Skeletal muscle cell (primary cell): ENCODE data around the gene RFX4.

Source experiments
- DNase-seq: peaks from one replicate; pipeline ENCODE4 v3.0.0-alpha.2; 2010; ENCODE audit warnings: low read depth
- H3K4me3 ChIP-seq: 2 replicates; pipeline ENCODE4 v1.5.1; 2011; ENCODE audit warnings: low read depth, mild to moderate bottlenecking, control low read depth, low read length, moderate library complexity

The RFX4 gene

GRCh38 chr12:106774005-106774807 is 191.4 kb downstream of the RFX4 start, which contains the start of gene RIC8B:
Gene RIC8B, plus strand, starts transcription at chr12:106774682. Its CDS starts 64 bp downstream, at chr12:106774746.
- peak; percentile 97 for DNase-seq
- peak within 1 kb of the TSS; percentile 96 for H3K4me3 ChIP-seq

GRCh38 chr12:106774808-106775524 is 192.2 kb downstream of the RFX4 start:
- peak overlapping the region; percentile 96 for H3K4me3 ChIP-seq
- no peak for DNase-seq

GRCh38 chr12:106776897-106777296 is 194.1 kb downstream of the RFX4 start:
- no peak for DNase-seq
- no peak overlapping the region for H3K4me3 ChIP-seq

GRCh38 chr12:106780010-106780631 is 197.3 kb downstream of the RFX4 start:
- DNase-seq = no peak
- no peak overlapping the region for H3K4me3 ChIP-seq

- no peak for DNase-seq
- H3K4me3 ChIP-seq = no peak overlapping the region
Measured at GRCh38 chr12:106782619-106783018, 199.8 kb downstream of the RFX4 start.

- H3K4me3 ChIP-seq = no peak overlapping the region
Measured at GRCh38 chr12:106783515-106783914, 200.7 kb downstream of the RFX4 start.

GRCh38 chr12:106790020-106790419 is 207.2 kb downstream of the RFX4 start:
- no peak for DNase-seq
- no peak overlapping the region for H3K4me3 ChIP-seq

More at GRCh38 chr12:106783515-106783914, 200.7 kb downstream of the RFX4 start:
- DNase-seq = no peak

GRCh38 chr12:106791531-106791930 is 208.7 kb downstream of the RFX4 start:
- DNase-seq = no peak
- no peak overlapping the region for H3K4me3 ChIP-seq

GRCh38 chr12:106794369-106794768 is 211.6 kb downstream of the RFX4 start:
- DNase-seq = no peak
- no peak overlapping the region for H3K4me3 ChIP-seq

GRCh38 chr12:106801167-106801708 is 218.4 kb downstream of the RFX4 start:
- DNase-seq = no peak
- H3K4me3 ChIP-seq = no peak overlapping the region

- DNase-seq = no peak
- no peak overlapping the region for H3K4me3 ChIP-seq
Measured at GRCh38 chr12:106801830-106802533, 219.2 kb downstream of the RFX4 start.

- H3K4me3 ChIP-seq = no peak overlapping the region
- no peak for DNase-seq
Measured at GRCh38 chr12:106804668-106805067, 221.9 kb downstream of the RFX4 start.
